GM12872 (cell line): Measurements from ENCODE around the gene TSSC4.

Experiments used
- TF ChIP-seq, protein P1 (sequence below): IDR thresholded peaks from 3 replicates; pipeline ENCODE4 v1.5.1; 2011; ENCODE audit warnings: low read depth, mild to moderate bottlenecking, low read length, moderate library complexity; ENCODE audit not compliant: insufficient read depth

The TSSC4 gene

DNA sequence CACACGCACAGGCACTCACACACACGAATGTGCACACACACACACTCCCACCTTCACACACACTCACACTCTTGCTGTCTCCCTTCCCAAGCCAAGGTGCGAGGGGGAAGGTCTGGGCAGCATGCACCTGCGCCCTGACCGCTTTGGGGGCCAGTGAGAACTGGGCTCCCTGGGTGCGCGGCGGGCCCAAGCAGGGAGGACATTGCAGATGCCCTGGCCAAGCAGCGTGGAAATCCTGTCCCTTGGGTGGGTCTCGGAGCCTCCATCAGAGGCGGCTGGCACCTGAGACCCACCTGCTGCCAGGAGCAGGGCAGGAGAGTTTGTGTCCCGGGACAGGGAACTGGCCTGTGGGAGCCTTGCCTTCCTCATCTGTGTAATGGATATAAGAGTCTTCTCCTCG lies 20.2 kb upstream of the TSSC4 start:
- TF ChIP-seq, protein P1, sequence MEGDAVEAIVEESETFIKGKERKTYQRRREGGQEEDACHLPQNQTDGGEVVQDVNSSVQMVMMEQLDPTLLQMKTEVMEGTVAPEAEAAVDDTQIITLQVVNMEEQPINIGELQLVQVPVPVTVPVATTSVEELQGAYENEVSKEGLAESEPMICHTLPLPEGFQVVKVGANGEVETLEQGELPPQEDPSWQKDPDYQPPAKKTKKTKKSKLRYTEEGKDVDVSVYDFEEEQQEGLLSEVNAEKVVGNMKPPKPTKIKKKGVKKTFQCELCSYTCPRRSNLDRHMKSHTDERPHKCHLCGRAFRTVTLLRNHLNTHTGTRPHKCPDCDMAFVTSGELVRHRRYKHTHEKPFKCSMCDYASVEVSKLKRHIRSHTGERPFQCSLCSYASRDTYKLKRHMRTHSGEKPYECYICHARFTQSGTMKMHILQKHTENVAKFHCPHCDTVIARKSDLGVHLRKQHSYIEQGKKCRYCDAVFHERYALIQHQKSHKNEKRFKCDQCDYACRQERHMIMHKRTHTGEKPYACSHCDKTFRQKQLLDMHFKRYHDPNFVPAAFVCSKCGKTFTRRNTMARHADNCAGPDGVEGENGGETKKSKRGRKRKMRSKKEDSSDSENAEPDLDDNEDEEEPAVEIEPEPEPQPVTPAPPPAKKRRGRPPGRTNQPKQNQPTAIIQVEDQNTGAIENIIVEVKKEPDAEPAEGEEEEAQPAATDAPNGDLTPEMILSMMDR: no peak

DNA sequence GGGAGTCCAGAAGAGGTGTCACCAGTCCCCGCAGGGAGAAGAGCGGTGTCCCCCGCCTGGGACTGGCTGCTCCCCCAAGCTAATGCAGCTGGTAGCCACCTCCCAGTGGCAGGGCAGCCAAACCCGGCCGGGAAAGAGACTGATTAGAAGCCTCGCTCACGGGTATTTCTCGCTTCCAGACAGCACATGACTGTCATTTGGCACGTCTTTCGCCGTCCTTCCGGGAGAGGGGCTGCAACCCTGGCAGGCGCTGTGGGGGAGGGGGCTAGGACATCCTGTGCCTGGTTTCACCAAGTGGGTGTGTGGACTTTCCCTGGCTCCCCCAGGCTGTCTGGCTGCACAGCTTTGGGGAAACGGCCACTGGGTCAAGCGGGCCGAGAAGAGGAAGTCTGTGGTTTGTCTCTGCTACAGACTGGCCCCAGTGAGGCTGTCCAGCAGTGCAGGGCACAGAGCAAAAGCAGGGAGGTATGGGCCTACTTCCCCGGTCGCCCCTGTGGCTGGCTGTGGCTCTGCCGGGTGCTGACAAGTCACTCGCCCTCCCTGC lies 19.7 kb upstream of the TSSC4 start:
- TF ChIP-seq, protein P1: no peak

DNA sequence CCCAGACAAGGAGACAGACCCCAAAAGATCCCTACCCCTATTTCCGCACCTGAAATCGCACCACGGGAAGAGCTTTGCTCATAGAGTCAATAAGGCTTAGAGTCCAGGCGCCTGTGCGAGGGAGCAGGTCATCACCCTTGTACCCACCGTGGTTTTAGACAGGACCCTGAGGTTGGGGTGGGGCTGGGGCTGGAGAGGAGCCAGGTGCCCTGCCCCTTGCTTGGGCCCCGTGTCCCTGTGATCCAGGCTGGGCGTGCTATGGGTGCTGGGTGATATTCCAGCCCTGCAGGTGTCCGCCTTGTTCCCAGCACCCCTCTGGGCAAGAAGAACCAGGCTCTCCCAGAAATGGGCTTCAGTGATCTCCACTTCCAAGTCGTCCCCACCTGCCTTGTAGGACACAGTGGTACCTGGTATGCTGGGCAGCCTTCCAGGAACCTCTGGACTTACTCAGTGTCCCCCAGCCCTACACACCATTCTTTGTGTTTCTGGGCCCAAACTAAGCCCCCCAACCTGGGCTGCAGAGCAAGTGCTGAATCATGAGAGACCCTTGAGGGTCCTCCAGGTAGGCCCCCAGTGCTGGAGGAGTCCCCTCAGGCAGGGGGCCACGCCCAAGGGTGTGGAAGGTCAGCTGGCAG lies 18.9 kb upstream of the TSSC4 start:
- TF ChIP-seq, protein P1: no peak

DNA sequence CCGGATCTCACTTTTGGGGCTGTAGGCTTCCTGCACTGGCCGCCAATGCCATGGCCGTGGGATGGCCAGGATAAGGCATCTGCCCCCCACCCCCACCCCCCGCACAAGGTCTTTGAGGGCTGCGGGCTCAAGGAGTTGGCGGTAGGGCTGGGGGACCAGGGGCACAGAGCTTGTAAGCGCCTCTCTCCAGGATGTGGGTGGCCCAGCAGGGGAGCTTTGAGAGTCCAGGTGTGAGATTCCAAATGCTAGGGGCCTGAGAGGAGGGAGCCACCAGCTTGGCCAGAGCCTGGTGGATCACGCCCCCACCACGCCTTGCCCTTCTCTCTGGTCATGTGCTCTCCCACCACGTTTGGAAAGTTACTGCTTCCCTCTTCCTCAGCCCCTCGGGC lies 18.4 kb upstream of the TSSC4 start:
- TF ChIP-seq, protein P1: no peak

DNA sequence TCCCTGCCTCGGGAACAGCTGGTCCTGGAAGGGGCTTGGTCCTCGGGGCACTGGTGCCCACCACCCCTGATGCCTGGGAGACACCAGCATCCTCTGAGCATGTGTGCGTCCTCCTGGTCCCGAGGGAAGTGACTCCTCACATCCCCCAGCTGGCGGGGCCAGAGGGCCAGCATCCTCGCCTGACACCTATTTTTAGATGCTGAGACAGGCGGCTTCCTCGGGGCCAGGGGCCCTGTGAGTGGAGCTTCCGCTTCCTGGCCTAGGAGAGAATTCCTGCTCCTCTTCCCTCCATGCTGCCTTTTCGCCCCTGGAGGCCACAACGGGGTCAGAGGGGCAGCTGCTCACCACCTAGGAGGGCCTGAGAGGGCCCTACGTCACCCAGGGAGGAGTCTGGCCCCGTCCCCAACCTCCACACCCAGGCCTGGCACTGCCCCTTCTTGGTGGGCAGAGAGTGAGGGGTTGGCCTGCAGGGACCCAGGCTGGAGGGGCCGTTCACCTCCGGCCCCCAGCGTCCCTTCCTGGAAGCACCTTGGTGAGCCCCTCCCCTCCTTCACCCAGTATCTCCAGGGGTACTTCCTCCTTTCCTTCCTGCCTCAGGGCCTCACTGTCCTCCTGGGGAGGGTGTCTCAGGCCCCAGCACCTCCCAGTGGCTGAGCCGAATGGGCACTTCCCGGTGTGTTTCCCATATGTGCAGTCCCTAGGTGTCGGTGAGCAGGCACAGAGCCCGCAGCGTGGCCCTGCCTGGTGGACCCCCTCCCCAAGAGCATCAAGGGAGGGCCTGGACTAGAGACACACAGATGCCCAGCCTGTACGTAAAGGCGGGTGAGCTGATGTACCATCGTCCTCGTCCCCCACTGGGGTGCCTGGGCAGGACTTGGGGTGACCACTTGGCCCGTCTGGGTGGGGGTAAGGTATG lies 17.4 kb upstream of the TSSC4 start:
- TF ChIP-seq, protein P1: no peak

DNA sequence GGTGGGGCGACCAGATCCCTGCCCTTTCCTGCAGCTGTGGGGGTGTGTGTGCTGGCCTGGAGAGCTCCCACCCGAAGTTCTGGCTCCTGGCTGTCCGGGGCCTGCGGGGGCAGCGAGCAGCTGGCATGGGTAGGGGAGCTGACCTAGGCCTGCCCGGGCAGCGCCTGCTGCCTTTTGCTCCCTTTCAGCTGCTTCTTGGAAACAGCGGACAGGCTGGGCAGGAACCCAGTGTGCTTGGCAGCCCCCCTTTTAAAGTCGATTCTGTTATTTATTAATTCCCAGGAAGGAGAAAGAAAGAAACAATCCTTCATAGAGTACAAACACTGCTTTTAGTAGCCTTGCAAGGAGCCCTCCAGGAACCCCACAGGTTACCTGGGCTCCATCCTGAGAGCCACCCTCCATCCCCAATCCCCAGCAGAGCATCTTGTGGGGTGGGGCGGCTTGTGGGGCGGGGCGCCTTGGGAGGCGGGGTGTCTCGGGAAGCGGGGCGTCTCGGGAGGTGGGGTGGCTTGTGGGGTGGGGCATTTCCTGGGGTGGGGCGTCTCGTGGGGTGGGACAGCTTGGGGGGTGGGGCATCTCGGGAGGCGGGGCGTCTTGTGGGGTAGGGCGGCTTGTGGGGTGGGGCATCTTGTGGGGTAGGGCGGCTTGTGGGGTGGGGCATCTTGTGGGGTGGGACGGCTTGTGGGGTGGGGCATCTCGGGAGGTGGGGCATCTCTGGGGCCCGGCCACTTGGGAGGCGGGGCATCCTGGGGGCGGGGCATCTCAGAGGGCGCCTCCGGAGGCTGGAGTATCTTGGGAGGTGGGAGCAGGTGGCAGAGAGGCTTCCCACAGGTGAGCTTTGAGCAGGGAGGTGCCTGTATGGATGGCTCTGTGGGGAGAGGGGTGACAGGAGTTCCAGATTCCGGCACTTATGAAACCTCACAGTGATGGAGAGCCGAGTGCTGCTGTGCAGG lies 16.4 kb upstream of the TSSC4 start:
- TF ChIP-seq, protein P1: no peak
